ENCODE data around the gene RMRP.

The RMRP gene

GRCh38 chr9:35609001-35609819, 48.6 kb downstream of the RMRP start:
- no peak for DNase-seq

GRCh38 chr9:35608221-35608620, 49.6 kb downstream of the RMRP start:
- no peak for DNase-seq
